Peyer's patch (tissue), 4 donors: ENCODE data around the gene GYG2.

ENCODE experiments used
- POLR2A ChIP-seq, 2 donors: fragments of 450-650 bp; IDR thresholded peaks; one replicate each; pipeline ENCODE4 v1.5.1; 2017; ENCODE audit warnings: antibody characterized with exemption in 2 of 2, mild to moderate bottlenecking in 2 of 2, moderate library complexity in 2 of 2
- TF ChIP-seq, protein P1 (sequence below), 6 experiments: fragments of 450-650 bp in 4 of 6; fragments of 200-600 bp in 2 of 6; sonication (generic) in 1 of 6; IDR thresholded peaks; one replicate each; pipeline ENCODE4 v1.5.1; 2017 to 2019; ENCODE audit warnings: antibody characterized with exemption in 6 of 6, mild to moderate bottlenecking in 3 of 6, moderate library complexity in 1 of 6

DNA sequence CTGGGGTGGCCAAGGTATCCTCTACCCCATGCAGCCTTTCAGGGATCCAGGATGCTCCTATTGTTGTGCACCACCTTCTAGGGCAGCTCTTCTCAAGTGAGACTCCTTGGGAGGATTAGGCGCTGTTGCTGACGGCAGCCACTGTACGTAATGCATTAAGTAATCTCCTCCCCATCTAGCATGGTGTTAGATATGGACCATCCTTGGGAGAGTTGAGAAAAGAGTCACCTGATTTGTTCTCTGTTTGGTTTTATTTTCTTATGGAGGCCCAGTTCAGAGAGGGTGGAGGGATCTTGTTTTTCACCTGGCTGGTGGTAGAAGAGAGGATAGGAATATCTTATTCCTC lies 46.4 kb downstream of the GYG2 start:
- no peak for TF ChIP-seq POLR2A (IDR thresholded peaks at IDR 0.05)
- TF ChIP-seq, protein P1, sequence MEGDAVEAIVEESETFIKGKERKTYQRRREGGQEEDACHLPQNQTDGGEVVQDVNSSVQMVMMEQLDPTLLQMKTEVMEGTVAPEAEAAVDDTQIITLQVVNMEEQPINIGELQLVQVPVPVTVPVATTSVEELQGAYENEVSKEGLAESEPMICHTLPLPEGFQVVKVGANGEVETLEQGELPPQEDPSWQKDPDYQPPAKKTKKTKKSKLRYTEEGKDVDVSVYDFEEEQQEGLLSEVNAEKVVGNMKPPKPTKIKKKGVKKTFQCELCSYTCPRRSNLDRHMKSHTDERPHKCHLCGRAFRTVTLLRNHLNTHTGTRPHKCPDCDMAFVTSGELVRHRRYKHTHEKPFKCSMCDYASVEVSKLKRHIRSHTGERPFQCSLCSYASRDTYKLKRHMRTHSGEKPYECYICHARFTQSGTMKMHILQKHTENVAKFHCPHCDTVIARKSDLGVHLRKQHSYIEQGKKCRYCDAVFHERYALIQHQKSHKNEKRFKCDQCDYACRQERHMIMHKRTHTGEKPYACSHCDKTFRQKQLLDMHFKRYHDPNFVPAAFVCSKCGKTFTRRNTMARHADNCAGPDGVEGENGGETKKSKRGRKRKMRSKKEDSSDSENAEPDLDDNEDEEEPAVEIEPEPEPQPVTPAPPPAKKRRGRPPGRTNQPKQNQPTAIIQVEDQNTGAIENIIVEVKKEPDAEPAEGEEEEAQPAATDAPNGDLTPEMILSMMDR (IDR thresholded peaks at IDR 0.05): no peak
